NOMO-1 treated with DMSO at 0.1 percent for 48 hours (cell line): ENCODE results near the gene LITAFD.
A peak's percentile ranks its signal among the peaks of the same experiment; 100 is the strongest.
"Not testable (repeated sequence)": the region's sequence is repeated elsewhere in the genome, so short reads cannot be mapped to it uniquely, and the experiment has no call there.

Experiments used
- DNase-seq: peaks from one replicate; lab custom pipeline; 2025; ENCODE audit not compliant: unreplicated experiment; lab: John Stamatoyannopoulos, UW

Gene LITAFD

DNA sequence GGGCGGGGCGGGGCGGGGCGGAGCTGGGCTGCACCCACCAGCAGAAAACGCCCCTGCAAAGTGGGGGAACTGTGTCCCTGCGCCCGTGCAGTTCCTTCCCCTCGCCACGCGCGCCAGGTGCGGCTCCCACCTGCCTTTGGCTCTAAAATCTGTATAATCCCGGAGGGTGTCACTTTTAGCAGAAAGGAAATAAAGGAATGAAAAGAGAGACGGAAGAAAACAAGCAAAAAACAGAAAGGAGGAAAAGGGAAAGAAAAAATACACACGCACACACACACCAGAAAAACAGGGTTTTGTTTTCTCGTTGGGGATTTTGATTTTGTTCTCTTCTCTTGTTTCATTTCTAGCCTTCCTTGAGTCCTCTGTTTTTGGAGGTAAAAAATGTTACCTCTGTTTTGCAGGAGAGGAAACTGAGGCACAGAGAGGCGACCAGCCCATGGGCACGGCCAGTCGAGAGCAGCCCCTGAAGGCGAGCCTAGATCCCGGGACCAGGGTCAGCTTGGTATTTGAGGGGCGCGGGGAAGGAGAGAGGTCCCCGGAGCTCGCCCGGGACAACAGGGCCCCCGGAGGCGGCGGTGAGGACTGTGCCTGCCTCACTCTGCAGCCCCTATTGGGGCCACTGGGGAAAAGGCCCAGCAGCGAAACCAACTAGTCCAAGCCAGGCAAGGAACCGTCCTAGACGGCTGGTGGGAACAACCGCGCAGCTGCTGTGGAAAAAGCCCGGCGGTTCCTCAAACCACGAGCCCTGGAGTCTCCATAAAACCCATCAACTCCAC lies 12.8 kb upstream of the LITAFD start:
- DNase-seq, result no peak

DNA sequence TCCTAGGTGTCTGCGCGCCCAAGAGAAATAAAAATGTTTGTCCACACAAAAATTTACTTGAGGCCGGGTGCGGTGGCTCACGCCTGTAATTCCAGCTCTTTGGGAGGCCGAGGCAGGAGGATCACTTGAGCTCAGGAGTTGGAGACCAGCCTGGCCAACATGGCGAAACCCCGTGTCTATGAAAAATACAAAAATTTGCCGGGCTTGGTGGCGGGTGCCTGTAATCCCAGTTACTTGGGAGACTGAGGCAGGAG lies 12.2 kb upstream of the LITAFD start:
- not testable (repeated sequence) for DNase-seq

DNA sequence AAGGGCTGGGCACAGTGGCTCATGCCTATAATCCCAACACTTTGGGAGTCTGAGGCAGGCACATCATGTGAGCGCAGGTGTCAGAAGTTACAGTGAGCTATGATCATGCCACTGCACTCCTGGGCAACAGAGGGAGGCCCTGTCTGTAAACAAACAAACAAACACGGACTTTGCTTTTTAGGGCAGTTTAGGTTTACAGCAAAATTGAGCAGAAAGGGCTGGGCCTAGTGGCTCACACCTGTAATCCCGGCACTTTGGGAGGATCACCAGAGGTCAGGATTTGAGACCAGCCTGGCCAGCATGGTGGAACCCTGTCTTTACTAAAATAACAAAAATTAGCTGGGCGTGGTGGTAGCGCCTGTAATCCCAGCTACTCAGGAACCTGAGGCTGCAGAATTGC lies 10.1 kb upstream of the LITAFD start:
- DNase-seq, result no peak

- DNase-seq, result peak; percentile 26
These were observed 8.9 kb upstream of the LITAFD start for GRCh38 chr16:8872967-8873865.

DNA sequence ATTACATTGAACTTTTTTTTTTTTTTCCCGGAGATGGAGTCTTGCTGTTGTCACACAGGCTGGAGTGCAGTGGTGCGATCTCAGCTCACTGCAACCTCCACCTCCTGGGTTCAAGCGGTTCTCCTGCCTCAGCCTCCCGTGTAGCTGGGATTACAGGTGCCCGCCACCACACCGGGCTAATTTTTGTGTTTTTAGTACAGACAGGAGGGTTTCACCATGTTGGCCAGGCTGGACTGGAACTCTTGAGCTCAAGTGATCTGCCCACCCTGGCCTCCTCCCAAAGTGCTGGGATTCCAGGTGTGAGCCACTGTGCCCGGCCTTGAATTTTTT lies 8.3 kb upstream of the LITAFD start:
- DNase-seq, result not testable (repeated sequence)

DNA sequence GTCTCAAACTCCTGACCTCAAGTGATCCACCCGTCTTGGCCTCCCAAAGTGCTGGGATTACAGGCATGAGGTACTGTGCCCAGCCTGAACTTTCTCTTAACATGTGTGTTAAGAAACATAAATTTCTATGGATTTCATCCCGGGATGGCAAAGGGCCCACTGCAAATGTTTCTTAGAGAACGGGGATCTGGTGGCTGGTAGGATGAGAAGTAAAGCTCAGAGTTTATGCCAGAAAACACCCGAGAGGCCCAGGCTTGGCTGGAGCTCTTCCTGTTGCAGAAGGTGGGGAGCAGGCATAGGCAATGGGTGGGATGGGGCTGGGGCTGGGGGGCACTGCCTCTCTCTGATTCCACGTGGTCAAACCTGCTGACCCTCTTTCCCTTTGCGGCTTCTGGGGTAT lies 7.8 kb upstream of the LITAFD start:
- no peak for DNase-seq

- not testable (repeated sequence) for DNase-seq
These were observed 6.8 kb upstream of the LITAFD start for GRCh38 chr16:8875317-8875716.

- no peak for DNase-seq
These were observed 4.1 kb upstream of the LITAFD start for GRCh38 chr16:8877894-8878522.

- DNase-seq, result no peak
These were observed 3.6 kb upstream of the LITAFD start for GRCh38 chr16:8878523-8878911.

DNA sequence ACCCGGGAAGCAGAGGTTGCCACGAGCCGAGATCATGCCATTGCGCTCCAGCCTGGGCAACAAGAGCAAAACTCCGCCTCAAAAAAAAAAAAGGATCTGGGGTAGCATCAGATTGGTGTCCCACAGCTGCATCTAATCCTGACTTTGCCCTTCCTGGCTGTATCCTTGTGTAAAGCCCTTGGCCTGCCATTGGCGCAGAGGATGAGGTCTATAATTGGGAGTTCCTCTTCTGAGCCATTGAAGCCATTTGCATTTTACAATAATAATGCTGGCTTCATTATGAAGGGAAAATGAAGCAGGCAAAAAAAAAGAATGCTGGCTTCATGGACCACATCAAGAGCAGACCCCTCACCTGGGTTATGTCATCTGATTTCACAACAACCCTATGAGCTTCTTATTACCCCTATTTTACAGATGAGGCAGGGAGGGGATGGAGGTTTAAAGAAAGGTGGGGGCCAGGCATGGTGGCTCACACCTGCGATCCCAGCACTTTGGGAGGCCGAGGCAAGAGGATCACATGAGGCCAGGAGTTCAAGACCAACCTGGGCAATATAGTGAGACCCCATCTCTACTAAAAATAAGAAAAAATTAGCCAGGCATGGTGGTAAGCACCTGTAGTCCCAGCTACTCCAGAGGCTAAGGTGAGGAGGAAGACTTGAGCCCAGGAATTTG lies 1.2 kb upstream of the LITAFD start:
- DNase-seq, result no peak

DNA sequence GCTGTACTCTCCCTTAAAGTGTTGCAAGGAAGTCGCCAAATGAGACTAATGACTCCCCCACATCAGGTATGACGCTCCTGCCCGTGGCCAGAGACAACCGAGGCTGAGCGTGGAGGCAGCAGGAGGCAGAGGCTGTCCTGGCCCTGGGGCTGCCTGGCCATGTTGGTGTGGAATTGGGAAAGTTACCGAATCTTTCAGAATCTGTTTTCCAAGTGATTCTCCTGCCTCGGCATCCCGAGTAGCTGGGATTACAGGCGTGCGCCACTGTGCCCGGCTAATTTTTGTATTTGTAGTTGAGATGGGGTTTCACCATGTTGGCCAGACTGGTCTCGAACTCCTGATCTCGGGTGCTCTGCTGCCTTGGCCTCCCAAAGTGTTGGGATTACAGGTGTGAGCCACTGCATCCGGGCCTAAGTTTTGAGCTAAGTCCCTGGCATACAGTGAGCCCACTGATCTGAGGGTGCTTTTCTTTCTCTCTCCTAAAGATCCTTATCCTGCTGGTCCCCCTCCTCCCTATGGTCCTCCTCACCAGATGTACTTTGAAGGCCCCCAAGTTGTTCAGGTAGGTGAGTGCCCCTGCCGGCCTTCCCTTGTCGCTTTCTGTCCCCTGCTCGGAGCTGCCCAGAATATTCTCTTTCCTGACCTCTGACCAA lies 700 bp downstream of the LITAFD start:
- DNase-seq, result no peak

- no peak for DNase-seq
These were observed 3.8 kb downstream of the LITAFD start for GRCh38 chr16:8885674-8886592.

DNA sequence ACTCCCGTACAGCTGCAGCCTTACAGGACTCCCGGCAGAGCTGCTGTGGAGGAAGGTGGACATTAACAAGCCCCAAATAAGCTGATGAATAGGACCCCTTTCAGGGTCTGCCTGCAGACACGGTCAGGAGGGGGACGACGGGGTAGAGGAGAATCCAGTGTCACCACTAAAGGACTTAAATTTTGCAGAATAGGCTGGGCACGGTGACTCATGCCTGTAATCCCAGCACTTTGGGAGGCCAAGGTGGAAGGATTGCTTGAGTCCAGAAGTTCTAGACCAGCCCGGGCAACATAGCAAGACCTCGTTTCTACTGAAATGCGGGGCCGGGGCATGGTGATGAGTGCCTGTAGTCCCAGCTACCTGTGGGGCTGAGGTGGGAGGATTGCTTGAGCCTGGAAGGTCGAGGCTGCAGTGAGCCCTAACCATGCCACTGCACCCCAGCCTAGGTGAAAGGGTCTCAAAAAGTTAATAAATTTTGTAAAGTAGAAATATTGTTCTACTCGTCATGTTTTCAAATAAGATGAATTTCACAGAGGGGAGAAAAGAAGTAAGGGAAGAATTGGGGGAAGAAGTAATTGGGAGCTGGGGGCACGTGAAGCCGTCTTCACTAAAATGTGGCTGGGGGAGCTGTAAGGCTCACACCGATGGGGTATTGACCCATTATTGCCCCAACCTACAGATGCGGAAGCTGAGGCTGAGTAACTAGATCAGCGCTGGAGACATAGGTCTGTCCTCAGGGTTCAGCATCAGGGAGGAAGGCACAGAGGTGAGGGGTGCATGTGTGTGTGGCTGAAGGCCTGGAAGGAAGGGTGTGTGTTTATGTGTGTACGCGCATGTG lies 4.7 kb downstream of the LITAFD start:
- DNase-seq, result no peak

- DNase-seq, result no peak
These were observed 5.2 kb downstream of the LITAFD start for GRCh38 chr16:8887431-8887765.

DNA sequence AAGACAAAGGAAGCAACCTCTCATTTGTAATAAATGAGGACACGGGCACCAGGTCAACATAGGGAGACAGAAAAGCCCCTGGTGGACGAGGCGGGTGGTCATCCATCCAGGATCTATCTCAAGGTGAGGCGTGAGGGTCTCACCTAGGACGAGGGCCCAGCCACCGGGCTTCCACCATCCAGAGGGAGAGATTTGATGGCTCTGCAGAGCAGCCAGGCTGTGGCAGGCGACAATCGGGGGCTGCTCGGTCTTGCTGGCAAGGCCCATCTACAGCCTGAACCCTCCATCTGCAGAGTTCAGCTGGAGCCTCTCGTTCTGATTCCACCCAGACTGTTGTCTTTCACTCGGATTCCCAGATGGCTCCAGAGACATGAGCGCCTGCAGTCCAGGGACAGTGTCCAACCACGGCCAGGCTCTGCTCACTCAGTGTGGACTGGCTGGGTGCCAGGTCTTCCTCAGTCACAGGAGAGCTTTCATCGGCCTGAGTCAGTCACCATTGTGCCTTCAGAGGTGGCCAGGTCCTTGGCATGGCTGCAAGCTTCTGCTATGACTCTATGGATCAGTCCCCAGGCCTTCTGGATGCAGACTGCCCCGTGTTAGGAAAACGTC lies 5.9 kb downstream of the LITAFD start:
- no peak for DNase-seq

DNA sequence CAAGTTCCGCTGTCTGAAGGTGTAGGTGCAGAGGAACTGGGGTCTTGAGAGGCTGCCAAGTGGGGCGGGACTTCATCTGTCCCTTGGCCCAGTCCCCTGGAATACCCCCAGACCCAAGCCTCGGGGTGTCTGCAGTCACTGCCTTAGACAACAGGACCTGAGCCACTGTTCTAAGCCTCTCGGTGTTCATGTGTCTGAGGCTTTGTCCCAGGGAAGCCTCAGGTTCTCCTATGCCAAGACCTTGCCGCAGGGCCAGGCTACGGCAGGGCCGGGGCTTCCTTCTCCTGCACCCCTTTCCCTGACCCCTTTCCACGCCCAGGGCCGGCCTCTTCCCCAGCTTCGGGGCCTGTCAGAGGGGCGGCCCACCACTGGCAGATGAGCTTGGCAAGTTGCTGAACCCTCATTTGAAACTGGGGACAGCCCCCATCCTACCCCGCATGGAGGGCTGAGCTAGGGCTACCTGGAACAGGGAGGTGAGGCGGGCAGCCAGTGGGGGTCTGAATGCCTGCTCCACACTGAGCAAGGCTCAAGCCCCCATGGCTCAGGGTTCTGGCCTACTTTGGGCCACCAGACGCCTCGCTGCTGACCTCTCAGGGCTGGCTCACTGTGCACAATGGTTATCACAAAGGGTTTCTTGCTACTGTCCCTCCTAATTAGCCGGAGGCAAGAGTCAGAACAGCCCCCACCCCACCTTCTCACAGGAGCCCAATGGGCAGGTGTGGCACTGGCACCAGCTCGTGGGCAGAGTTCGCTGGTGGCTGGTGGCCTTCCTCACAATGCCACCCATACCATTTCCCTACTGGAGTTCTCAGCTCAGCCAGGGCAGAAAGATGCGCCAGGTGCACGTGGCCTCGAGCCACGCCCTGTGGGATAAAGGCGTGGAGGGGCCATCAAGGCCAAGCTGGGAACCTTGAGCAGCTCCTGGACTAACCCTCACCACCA lies 7.1 kb downstream of the LITAFD start:
- DNase-seq, result no peak

GRCh38 chr16:8889893-8890548 lies 7.9 kb downstream of the LITAFD start:
- DNase-seq, result no peak
